ENCODE measurements around the gene AFF1.
"Not testable (repeated sequence)": the region's sequence is repeated elsewhere in the genome, so short reads cannot be mapped to it uniquely, and the experiment has no call there.

Gene AFF1

DNA sequence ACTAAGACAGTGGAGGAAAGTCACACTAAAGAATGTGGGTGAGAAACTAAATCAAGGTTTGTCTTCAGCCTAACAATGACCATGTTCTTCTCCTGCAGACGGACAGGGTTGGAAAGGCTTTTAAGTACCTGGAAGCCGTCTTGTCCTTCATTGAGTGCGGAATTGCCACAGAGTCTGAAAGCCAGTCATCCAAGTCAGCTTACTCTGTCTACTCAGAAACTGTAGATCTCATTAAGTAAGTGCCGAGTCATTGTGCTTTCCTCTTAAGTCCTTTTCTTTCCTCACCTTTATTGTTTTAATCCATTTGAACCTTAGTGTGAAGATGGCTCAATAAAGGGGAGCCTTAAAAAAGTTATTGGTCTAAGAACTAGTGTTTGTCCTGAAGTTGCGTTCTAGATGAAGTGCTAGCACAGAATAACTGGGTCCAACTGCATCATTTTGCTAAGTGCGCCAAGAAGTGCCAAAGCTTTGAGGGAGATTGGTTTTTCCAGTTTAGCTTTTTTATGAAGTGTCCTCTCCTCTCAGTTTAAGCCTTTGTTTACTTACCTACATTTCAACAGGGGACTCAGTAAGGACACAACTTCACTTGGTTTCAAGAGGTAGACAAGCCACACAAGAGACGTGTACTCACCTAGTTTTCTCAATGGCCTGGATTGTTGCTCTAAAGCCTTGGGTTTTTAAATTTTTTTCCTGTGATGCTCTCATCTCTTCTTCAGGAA, 196.3 kb downstream of the AFF1 start:
- no peak for DNase-seq (ENCODE audit: extremely low read depth in 1 of 2, low read depth in 1 of 2)

DNA sequence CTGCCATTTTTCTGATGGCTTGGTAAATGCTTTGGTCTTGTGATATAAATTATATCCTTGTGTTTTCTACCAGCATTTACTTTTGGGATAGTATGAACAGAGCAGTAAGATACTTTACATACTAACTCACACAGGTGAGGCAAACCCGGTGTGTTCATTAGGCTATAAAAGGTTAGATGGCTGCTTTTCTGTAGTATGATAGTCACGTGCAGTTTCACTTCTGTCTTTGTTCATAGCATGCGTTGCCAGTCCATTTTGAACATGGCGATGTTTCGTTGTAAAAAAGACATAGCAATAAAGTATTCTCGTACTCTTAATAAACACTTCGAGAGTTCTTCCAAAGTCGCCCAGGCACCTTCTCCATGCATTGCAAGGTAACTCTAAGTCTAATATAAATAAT, 197.2 kb downstream of the AFF1 start:
- no peak for DNase-seq (ENCODE audit: extremely low read depth in 1 of 2, low read depth in 1 of 2)

DNA sequence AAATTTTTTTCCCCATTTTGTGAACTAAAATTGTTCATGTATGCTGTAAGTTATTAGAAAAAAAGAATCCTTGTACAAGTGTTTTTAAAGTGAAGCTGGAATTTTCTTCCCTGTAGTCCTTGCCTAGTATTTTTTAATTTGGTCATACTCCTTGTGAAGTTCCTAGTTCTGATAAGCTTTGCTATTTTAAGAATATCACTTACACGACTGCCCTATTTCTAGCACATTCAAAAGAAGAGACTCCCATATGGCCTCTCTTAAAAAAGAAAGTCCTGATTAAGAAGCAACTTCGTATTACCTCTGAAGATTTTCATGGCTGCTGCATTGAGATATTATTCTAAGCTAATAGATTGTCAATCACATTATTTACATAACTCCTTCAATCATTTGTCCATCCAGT, 198.4 kb downstream of the AFF1 start:
- DNase-seq (ENCODE audit: extremely low read depth in 1 of 2, low read depth in 1 of 2) = no peak

DNA sequence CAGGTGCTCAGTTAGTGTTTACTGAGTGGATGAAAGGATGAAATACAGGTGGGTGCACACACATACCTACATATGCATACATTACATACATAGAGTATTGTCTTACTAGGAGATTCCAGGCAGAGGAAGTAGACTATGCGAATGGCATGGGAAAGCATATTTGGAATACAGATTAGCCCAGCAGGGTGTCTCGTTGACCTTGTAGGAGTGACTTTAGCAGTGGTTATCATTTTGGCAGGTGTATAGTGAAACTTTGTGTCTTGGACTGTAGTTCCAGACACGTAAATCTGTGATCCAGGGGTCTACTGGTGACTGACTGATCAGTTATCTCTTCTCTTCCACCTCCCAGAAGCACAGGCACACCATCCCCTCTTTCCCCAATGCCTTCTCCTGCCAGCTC, 199.3 kb downstream of the AFF1 start:
- DNase-seq (ENCODE audit: extremely low read depth in 1 of 2, low read depth in 1 of 2) = no peak

DNA sequence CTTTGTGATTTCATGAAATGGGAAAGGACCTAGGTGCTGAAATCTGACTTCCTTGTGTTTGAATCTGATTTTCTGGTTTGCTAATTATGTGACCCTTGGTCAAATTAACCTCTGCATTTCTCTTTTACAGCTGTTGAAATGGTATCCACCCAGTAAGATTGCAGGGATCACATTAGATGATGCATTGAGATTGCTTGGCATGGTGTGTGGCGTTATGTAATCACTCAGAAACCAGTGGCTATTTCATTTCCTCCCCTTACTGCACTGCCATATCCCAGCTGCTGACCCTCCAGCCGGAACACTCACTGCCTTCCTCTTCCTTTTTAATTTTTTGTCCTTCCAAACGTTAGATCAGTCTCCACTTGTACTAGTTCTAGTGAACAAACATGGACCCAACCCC, 206.6 kb downstream of the AFF1 start:
- DNase-seq (ENCODE audit: extremely low read depth in 1 of 2, low read depth in 1 of 2) = no peak

DNA sequence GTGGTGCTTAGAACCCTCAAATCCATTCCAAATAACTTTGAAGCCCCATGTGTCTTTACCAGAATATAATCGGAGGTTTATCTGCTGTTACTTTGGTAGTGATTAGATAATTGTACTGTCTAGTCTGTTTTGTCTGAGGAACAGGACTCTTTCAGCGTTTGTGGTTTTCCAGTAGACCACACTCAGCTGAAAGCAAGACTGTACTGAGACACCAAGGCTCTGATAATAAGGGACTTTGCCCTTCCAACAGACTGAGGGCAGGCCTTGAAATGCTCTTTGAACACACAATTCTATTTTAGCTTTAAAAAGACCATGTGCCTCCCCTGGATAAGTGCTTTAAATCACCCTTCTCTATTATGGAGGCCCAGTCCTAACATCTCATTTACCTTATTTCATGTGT, 209.5 kb downstream of the AFF1 start:
- no peak for DNase-seq (ENCODE audit: extremely low read depth in 1 of 2, low read depth in 1 of 2)

DNA sequence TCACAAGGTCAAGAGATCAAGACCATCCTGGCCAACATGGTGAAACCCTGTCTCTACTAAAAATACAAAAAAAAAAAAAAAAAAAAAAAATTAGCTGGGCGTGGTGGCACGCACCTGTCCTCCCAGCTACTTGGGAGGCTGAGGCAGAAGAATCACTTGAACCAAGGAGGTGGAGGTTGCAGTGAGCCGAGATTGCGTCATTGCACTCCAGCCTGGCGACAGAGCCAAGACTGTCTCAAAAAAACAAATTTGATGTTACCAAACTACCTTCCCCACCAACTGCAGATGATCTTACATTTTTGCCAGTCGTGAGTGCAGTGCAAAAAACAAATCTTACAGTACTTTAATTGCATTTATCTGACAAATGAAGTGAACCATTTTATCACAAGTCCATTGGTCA, 211.1 kb downstream of the AFF1 start:
- not testable (repeated sequence) for DNase-seq (ENCODE audit: extremely low read depth in 1 of 2, low read depth in 1 of 2)

DNA sequence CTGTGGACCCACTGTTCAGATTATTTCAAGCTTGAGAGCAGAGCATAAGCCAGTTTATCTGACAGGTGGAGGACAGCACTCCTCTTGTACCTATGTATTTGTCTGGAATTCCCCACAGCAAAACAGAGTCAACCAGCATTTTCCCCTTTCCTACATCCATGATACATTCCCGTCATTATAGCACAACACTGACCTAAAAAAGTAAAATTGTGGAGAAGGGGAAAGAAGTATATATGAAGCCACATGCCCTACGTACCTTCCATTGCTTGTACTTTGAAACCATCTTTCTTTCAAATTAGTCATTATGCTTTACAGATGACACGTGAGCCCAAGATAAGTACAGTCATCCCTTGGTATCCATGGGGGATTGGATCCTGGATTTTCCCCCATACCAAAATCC, 212.3 kb downstream of the AFF1 start:
- no peak for DNase-seq (ENCODE audit: extremely low read depth in 1 of 2, low read depth in 1 of 2)

DNA sequence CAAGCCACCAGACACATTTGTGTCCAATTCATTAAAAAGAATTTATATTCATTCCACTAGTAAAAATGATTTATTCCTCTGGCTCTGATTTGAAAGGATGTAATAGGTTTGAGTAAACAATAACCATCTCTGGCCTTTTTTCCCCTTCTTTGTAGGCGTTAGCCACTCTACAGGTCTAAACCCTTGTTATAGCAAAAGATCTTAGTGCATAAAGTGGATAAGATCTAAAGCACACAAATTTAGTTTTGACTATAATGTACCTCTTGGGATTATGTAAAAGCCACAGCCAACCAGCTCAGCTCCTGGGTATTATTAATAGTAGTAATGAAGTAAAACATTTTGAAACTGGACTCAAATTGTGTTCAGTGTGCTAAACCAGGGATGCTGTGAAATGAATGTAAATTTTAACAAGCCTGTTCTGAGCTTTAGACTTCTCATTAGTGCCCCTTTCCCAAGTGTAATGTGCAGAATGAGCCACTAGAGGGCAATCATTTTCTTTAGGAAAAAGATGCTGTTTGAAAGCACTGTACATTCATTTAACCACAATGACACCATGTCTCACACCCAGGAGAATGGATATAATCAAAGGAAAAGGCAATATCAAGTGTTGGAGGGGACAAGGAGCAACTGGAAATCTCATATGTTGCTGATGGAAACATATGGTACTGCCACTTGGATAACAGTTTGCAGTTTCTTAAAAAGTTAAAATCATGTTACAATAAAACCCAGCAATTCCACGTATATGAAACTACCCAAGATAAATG, 215.9 kb downstream of the AFF1 start:
- no peak for DNase-seq (ENCODE audit: extremely low read depth in 1 of 2, low read depth in 1 of 2)

DNA sequence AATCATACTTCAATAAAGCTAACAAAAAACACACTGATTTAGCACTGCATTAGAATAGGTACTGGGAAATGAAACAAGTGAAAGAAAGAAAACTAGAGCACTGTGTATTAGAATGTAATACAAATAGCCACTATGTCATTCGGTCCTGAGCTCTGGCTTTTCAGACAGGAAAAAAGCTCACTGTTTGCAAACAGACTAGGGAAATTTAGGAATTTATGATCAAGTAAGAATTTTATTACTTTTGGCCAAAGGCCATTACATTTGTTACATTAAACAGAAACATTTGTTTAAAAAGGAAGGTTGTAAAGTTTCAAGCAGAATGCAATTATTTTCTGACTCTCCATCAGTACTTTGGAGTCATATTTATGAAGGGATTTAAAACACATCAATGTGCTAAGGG, 216.9 kb downstream of the AFF1 start:
- no peak for DNase-seq (ENCODE audit: extremely low read depth in 1 of 2, low read depth in 1 of 2)

DNA sequence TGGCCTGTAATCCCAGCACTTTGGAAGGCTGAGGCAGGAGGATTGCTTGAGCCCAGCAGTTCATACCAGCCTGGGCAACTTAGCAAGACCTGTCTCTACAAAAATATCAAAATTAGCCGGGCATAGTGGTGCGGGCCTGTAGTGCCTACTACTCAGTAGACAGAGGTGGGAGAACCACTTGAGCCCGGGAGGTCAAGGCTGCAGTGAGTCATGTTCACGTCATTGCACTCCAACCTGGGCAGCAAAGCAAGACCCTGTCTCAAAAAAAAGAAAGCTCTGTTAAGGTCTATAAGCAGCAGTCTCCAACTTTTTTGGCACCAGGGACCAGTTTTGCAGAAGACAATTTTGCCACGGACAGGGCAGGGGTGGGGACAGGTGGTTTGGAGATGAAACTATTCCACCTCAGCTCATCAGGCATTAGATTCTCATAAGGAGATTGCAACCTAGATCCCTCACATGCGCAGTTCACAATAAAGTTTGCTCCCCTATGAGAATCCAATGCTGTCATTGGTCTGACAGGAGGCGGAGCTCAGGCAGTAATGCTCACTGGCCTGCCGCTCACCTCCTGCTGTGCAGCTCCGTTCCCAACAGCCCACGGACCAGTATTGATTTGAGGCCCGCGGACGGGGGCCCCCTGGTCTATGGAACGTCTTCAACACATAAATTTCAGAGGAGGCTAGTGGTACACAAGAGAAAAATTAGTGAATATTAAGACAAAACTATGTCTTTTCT, 217.7 kb downstream of the AFF1 start:
- DNase-seq (ENCODE audit: extremely low read depth in 1 of 2, low read depth in 1 of 2) = no peak

DNA sequence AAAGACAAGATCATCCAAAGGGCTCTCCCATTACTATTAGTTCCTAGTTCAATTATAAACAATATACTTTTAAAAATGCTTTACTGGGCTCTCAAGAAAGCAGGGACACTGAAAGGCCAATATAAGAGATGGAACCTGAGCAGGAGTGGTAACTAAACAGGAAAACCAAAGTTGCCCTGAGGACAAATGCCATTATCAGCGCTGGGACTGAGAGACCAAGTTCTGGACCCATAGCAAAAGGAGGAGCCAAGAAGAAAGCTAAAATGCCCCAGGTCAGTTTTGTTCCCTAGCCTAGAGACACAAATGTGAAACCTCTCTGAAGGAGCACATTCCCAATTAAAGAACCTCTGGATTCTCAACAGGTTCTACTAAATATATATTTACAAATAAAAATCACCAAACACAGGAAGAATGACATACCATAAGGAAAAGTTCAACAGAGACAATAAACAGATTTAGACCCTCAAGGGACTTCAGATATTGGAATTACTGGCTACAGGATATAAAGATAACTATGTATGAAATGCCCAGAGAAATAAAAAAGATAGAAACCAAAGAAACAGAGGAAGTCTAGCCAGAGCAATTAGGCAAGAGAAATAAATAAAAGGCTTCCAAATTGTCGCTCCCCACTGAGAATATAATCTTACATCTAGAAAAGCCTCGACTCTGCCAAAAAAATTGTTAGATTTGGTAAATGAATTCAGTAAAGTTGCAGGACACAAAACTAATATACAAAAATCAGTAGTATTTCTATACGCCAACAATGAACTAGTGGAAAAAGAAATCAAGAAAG, 218.5 kb downstream of the AFF1 start:
- DNase-seq (ENCODE audit: extremely low read depth in 1 of 2, low read depth in 1 of 2) = no peak

DNA sequence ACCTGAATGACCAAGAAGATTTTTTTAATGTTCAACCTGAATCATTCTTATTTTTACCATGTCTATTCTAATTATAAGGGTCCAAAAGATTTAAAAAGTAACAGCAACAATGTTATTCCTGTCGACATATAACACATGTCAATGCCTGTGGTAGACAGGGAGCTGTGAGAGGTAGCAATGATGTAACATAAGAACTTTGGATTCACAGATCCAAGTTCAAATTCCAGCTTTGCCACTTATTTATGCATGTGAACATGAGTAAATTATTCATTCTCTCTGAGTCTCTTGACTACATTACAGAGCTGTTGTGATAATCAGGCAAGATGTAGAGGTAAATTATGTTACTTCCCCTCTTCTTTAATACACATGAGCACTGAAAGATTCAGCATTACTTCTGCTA, 231.1 kb downstream of the AFF1 start:
- DNase-seq (ENCODE audit: extremely low read depth in 1 of 2, low read depth in 1 of 2) = no peak

DNA sequence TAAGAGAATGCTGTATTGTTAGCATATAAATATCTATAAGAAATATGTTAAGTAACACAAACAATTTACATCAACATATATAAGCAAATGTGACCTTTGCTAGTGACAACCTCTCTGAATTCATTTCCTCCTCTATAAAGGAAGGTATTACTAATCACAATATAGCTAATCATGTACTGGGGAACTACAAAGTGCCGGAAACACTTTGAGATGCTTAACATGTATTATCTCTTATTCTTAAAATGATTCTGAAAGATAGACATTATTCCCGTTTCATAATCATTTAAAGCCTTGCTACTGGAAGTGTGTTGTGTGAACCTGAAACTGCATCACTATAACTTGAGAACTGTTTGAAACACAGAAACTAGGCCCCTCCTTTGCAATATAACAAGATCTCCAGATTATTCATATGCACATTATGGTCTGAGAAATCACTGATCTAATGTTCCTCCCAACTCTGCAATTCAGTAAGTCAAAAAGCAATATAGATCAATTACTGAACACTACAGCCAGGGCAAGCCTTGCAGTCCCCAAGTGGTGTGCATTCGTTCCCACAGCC, 231.6 kb downstream of the AFF1 start:
- DNase-seq (ENCODE audit: extremely low read depth in 1 of 2, low read depth in 1 of 2) = no peak

DNA sequence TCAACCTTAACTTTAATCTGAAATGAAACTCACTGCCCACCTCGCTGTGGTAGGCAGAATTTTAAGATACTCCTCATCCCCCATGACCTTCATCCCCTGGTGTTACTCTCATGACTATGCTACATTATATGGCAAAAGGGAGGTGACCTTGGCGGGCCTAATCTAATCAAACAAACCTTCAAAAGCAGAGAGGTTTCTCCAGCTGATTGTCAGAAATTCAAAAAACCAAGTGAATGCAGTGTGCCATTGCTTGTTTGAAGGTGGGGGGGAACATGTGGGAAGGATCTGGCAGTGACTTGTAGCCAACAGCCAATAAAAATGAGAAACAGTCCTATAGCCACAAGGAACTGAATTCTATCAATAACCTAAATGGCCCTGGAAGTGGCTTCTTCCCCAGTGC, 237.1 kb downstream of the AFF1 start:
- DNase-seq (ENCODE audit: extremely low read depth in 1 of 2, low read depth in 1 of 2) = no peak

DNA sequence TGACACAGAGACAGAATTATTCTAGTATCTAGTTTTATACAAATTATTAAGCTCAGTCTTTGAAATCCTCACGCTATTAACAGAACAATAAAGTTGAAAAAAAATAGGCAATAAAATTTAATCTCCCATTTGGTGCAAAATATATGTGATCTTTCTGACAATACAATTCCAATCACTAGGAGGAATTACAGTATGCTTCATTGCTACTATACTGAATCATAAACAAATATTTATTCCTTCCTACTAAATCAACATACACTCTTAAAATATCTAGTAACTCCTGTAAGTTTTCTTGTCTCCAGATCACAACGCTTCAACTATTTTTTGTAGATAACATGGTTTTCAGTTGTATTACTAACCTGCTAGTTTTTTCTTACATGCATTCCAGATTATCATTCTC, 239.9 kb downstream of the AFF1 start:
- no peak for DNase-seq (ENCODE audit: extremely low read depth in 1 of 2, low read depth in 1 of 2)

DNA sequence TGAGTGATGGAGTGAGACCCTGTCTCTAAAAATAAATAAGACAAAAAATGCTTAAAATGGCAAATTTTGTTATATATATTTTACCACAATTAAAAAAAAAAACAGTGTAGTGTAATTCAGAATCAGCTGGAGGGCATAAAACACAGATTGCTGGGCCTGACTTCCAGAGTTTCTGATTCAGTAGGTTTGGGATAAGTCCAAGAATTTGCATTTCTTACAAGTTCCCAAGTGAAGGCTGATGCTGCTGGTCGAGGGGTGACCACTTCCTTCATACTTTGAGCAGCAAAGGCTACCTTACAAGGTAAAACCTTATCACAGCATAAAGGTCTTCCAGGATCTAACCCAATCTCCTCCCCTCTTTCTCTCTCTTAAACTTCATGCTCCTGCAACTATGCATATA, 244.9 kb downstream of the AFF1 start:
- DNase-seq (ENCODE audit: extremely low read depth in 1 of 2, low read depth in 1 of 2) = no peak

DNA sequence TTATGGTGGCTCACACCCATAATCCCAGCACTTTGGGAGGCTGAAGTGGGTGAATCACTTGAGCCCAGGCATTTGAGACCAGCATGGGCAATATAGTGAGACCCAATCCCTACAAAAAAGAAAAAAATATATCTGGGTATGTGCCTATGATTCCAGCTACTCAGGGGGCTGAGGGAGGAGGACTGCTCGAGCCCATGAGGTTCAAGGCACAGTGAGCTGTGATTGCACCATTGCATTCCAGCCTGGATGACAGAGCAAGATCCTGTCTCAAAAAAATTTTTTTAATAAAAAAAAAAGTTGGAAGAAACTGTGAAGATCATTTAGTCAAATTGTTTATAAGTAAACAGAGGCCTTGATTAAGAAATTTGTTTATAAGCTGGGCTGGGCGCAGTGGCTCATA, 246.0 kb downstream of the AFF1 start:
- no peak for DNase-seq (ENCODE audit: extremely low read depth in 1 of 2, low read depth in 1 of 2)

DNA sequence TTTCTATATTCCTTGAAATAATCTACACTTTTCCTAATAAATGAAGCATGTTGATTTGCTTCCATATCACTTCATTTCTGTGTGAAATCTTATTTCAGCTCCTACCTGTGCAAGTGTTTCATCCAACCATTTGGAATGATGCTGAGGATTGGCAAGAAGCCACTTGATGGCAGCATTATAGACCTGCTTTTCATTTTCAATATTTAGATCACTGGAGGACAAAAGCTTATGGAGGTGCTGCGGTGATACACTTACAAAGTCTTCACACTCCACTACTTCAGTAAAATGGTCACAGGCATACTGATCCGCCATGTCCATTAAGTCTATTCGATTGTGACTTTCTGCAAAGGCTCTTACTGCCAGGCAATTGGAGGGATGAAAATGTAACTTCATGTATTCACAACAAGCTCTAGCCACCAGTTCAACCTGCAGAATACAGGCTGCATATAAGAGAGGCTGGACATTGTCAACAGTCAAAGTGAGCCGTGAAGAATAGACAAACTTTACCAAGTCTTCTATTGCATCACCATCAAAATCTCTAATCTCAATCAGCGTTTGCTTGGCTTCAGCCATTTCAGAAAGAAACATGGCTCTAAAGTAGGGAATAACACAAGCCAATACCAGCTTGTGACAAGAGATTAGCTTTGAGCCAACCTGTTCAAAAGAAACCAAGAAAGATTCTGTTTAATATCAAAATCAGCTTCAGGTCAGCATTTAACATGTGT, 250.5 kb downstream of the AFF1 start:
- no peak for DNase-seq (ENCODE audit: extremely low read depth in 1 of 2, low read depth in 1 of 2)

DNA sequence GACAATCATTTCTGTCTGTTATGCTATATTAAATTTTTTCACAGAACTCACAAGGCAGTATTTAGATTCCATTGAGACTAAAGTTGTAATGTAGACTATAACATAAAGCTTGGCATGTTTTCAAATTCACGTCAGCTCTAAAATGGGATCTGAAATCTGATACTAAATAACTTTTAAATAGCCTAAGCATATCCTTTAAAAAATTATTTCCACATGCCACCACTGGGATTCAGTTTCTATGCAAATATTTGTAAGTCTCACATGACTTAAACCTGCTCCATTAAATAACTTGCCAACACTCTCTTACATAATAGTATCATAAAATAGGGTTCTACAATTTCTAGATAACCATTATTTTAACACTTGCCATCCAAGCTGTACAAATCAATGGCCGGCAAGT, 253.2 kb downstream of the AFF1 start:
- DNase-seq (ENCODE audit: extremely low read depth in 1 of 2, low read depth in 1 of 2) = no peak

Measured in activated CD8-positive, alpha-beta memory T cell treated with anti-CD3 and anti-CD28 coated beads for 1 hour (primary cell).